ENCODE data around the gene CRYBB3.
"Not testable (repeated sequence)": the region's sequence is repeated elsewhere in the genome, so short reads cannot be mapped to it uniquely, and the experiment has no call there.

CRYBB3 gene

DNA sequence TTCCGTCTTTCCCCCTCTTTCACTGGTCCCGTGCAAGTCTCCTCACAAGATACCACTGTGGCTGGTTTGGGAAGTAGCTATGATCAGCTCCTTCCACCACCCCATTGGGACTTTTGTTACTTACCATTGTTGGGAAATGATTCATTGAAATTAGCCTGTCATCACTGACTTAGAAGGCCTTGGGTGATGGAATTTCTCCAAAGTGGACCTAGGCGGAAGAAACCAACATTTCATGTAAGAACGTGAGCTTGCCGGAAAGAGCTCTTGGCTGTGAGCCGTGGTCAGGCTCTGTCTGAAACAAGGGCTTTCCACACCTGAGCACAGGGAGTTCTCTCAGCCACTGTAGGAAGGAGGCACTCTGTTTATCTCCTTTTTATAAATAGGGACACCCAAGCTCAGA is 23.5 kb upstream of the CRYBB3 start:
- no peak for DNase-seq

DNA sequence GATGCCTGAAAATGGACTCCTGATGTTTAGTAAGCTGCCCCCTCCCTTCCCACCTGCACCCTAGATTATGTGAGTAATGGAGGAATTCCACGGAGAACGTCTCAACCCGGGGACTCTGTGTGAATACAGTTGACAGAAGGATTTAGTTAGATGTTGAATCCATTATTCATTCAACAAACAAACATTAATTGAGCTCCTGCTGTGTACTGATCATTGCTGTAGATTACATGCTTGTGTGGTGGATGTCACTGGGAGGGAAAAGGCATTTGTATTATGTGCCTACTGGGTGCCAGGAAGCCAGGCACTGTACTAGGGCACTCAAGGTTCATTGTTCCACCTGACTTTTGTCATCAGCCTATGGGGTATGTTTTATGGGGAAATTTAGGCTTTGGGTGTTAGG is 22.9 kb upstream of the CRYBB3 start:
- DNase-seq: no peak

DNA sequence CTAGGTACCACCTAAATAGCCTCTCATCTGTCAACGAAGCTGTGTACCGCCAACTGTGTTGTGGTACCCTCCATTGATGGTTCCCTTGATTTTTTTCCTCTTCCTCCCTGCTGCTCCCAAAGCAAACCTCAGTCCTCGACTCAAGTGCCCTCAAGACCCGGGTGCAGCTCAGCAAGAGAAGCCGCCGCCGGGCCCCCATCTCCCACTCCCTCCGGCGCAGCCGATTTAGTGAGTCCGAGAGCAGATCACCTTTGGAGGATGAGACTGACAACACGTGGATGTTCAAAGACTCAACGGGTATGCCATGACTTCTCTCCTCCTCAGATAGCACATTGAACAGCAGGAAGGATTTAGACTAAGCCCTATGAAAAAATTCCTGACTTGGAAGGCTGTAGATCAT is 22.4 kb upstream of the CRYBB3 start:
- no peak for DNase-seq

DNA sequence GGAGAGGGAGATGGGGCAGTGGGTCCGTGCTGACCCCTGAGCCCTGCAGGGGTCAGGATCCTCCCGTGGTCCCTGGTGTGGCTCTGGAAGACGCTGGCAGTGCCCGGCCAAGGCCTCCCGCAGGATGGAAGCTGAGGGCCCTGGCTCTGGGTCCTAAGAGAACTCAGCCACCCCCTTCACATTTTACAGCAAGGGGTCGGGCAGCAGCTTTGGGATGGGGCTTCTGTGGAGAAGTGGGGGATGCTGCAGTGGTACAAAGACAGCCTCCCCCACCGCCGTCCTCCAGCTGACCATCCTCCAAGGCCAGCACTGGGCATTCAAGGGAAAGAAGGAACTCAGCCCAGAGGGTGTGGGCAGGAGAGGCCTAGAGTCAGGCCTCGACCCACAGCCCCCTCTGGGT is 21.8 kb upstream of the CRYBB3 start:
- no peak for DNase-seq

DNA sequence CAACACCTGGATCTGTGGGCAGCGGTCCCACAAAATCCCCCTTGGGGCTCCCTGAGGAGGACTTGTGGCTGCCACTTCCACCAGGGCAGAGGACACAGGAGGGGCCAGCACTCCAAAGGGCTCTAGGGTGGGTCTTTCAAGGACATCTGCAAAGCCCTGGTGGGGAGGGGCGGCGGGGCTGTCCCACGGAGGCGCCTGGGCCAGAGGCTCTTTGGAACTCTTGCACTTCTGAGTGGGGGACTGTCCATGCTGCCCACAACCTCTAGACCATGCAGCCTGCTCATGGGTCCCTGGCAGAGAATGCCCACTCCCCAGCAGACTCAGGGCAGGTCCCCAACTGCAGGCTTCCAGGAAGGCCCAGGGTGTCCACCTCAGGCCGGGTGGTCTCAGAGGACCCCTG is 21.3 kb upstream of the CRYBB3 start:
- peak in 1 of 2 donors; percentile 3 for DNase-seq

DNA sequence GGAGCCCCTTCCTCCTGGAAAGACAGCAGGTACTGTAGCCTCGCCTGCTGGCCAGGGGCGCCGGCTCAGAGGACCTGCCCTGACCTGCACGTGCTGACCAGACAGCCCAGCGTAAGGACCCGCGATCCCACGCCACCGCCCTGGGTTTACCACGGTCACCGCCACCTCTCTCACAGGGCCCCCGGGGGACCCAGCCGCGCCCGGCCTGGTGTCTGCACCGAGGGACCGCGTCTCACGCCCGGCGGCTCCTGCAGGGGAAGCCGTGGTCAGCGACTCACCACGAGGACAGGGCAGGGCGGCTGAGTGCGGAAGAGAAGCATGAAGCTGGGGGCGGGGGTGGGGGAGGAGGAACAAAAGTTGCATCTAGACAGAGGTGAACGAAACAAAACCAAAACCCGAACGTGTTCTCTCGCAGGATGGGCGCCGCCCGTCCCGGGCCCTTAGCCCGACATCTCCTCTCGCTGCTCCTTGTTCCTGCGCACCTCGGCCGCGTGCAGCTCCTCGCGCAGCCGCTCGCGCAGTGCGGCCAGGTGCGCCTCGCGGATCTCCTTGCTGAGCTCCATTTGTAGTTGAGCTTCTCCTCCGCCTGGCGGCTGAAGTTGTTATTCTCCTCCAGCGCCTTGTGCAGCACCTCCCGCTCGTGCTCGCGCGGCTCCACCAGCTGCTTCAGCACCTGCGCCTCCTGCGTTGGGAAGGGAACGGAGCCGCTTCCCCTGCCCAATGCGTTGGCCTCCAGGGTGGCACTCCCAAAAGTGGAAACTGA is 20.6 kb upstream of the CRYBB3 start:
- not testable (repeated sequence) for DNase-seq

DNA sequence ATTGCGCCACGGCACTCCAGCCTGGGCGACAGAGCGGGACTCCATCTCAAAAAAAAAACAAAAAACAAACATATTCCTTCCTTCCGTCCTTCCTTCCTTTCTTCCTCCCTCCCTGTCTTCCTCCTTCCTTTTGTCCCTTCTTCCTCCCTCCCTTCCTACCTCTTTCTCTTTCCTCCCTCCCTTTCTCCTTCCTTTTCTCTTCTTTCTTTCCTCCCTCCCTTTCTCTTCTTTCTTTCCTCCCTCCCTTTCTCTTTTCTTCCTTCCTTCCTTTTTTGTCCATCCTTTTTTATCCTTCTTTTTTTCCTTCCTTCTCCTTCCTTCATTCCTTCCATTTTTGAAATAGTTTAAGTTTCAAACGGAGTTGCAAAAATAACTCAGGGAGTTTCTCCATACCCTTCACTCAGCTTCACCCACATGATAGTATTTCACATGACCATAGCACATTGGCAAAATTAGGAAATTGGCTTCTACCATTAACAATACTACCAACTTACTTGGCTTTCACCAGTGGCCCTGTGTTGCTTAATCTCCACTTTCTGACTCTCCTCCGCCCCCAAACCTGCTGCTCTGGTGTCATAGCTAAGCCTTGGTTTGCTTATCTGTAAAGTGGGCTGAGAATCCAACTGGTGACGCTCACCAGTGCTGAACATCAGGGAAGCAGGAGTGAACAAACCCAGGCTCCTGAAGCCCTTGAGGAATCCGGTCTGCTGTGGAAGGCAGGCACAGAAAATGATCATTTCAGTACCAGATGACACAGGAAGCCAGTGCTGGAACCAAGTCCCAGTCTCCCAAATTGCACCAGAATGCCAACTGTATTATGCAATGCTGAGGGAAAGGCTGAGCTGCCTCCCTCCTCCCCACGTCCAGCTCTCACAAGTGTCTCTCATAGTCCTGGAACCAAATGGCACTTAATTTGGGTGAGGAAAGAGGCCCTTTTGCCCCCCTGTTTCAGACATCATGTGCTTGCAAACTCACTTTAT is 17.2 kb upstream of the CRYBB3 start:
- no peak for DNase-seq

DNA sequence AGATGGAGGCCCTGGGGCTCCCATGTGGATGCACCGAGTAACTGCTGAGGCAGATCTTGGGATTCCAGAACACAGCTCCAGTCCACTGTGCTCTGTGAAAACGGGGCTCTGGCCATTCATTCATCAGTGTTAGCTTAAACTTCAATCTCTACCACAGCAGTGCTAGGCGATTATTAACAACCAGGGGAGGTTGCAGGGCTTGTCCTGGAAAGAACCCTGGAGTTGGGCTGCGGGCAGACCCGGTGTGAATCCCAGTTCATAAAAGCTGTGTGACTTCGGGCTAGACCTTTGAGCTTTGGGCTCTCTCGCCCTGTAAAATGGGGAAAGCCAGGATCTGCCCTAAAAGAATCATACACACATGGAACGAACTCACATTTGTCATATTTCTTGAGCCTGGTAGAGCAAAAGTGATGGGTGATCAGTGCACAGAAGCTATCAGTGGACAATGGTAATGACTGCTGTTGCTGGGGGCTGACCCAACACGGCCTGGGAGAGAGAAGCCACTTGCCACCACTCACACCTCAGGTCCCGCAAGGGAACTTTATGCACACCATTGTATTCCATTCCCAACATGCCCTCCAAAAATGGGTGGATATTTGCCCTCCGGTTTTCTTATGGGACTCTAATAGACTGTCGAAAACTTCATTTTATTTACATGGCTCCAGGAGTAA is 15.6 kb upstream of the CRYBB3 start:
- no peak for DNase-seq

DNA sequence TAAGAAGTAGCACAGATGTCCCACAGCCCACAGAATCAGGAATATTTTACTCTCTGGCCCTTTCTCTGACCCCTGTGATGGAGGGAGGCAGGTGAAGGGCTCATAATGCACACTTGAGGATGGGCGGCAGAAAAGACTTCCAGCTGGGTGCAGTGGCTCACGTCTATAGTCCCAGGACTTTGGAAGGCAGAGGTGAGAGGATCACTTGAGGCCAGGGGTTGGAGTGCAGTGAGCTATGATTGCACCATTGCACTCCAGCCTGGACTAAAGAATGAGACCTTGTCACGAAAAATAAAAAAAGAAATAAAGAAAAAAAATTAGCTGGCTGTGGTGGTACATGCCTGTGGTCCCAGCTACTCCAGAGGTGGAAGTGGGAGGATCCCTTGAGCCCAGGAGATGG is 13.5 kb upstream of the CRYBB3 start:
- no peak for DNase-seq

DNA sequence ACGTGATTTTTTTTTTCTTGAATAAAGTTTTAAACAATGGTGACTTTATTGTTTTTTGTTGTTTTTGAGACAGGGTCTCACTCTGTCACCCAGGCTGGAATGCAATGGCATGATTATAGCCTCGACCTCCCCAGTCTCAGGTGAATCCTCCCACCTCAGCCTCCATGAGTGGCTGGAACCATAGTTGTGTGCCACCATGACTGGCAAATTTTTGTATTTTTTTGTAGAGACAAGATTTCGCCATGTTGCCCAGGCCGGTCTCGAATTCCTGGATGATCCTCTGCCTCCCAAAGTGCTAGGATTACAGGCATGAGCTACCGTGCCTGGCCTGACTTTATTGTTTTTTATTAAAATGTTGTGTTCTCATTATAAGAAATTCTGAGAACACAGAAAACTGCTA is 12.2 kb upstream of the CRYBB3 start:
- DNase-seq: no peak

DNA sequence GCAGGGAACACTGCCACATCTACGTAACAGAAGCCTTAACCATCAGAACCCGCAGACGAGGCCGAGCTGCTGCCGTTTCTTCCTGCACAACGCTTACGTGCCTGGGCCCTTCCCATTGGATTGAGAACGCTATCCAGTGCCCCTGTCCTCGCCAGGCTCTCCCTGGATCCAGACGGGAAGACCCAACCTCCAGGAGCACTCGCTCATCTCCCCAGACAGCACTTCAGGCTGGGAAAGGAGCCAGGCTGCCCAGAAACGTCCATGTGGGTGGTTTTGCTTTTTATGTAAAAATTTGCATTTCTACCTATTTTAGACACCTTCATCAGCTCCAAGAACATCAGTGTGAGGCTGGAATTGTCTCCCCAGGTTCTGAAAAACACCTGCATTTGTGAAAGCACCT is 7.3 kb upstream of the CRYBB3 start:
- DNase-seq: no peak

DNA sequence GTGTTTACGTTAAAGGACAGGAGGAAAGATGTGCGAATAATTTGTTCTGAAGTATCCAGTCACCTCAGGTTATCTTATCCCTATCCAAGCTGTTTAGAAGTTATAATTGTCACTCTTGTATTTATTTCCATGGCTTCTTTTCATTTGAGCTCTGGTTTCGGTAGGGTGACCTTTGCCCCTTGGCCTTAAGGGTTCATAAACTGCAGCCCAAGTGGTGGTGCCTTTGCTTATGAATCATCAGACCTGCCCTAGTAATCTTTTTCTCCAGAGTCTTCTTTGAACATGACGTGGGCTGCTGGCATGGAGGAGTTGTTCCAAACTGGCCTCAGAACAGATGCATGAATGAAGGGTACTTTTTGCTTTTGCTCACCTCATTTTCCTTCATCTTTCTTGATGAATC is 6.5 kb upstream of the CRYBB3 start:
- DNase-seq: no peak

DNA sequence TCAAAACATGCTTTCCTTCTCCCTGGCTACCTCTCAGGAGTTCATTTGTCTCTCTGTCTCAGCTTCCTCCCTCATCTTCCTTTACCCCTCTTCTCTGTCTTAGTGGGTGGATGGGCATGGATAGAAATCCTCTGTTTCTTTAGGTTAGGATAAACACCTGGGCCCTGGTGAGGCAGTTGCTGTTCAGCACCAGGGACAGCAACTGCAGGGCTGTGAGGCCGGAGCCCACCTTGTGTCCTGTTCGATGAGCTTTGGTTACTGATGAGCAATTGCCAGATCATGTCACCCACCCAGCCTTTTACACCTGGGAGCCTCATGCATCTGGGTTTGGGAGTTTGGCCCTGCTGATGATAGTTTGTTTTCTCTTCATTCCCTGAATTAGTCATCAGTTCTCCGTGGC is 6.1 kb upstream of the CRYBB3 start:
- DNase-seq: no peak

DNA sequence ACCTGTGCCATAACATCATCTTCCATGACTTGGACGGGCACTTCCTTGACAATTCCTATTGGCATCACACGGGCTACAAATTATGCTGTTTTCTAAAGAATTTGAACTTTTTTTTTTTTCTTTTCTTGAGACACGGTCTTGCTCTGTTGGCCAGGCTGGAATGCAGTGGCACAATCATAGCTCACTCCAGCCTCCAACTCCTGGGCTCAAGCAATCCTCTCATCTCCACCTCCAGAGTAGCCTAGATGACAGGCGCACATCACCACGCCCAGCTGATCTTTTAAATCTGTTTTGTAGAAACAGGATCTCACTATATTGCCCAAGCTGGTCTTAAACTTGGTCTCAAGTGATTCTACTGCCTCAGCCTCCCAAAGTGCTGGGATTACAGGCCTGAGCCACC is 3.3 kb upstream of the CRYBB3 start:
- no peak for DNase-seq

DNA sequence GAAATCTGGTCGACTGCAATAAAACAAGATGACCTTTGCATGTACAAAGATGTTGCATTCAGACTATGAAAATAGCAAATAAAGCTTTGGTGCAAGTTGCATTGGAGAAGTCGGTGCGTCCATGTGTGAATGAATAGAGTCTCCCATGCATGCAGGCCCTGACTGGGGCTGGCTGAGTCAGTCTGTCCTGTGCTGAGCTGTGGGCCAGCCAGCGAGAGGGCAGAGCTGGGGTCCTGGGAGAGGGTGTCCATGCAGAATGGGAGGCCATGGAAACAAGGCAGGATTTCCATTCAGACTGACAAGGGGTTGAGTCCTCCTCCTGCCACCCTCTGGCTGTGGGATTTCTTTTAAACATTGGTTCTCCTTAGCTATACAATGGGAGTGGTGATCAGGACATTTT is 2.3 kb upstream of the CRYBB3 start:
- no peak for DNase-seq

DNA sequence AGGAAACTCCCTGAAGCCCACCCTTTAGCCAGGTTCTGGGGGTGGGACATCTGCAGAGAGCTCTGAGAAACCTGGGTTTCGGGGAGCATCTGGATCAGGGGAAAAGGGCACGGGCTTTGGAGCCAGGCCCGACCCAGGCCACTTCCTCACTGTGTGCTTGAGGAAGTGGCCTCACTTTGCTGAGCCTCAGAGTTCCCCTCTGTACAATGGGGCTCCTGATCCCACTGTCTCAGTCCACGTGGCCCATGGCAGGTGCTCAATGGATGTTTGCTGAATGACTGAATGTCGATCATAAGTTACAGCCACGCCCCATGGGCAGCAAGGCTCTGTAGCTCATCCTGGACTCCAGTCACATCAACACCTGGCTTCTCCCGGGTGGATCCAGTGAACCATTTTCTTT is 1.3 kb downstream of the CRYBB3 start:
- no peak for DNase-seq

DNA sequence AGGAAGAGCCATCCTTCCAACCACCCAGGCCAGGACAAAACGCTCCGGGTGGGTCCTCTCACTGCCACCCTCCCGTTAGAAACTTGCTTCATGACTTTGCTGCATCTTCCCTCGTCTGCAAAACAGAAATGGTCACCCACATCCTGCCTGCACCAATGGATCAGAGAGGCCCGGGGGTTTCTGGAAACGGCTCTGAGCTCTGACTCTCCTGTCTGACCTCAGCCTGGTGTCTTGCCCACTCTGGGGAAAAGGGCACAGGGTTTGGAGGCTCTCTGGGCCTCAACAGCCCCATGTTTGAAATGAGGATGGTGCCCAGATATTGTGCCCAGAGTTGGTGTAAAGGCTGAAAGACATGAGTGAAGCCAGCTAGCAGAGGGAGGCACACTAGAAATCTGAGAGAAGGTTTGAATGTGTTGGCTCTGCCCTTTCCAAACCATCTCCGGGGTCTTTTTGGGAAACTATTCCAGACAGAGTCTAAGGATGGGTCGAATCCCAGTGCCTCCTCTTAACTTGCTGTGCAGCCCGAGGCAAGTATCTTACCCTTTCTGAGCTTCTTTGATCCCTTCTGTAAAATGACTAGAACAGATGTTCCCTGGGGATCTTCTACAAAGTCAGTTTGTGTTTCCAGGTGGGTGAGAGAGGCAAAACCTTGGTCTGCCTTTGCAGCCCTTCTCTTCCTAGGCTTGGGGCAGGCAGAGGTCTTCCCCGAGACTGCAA is 2.1 kb downstream of the CRYBB3 start:
- no peak for DNase-seq

DNA sequence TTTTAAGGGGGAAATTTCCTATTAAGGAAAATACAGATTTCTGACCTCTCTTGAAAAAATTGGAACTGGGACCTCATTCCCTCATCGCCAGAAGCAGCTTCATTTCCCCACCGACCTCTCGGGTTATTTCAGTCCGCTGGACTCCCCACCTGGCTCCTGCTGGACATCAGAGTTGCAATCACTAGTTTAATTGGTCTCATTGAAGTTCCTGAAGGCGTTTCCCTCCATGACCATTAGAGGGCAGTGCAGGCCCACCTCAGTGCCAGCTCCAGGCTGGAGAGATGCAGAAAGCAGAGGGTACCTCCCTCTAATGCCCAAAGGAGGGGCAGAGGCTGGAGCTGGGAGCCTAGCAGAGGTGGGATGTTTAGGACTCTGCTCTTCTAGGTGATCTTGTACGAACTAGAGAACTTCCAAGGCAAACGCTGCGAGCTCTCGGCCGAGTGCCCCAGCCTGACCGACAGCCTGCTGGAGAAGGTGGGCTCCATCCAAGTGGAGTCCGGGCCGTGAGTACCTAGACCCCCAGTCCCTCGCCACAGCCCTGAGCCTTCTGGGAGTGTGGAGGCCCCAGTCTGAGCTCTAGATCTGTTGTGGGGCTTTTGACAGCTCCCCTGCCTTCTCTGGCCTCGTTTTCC is 2.7 kb downstream of the CRYBB3 start:
- DNase-seq: peak; percentile 10 to 48

DNA sequence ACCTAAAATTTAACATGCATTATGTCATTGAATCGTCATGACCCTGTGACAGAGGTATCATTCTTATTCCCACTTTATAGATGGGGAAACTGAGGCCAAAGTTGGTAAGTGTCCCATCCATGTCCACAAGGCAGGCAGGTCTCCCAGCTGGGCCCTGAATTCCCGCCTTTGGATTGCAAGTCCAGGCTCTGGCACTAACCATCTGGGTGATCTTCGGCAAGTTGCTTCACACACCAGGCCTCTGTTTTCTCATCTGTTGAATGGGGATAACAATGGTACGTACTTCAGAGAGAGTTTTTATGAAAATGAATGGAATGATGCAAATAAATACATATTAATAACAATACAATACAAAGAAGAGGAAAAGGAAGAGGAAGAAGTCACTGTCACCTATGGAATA is 3.4 kb downstream of the CRYBB3 start:
- DNase-seq: no peak

DNA sequence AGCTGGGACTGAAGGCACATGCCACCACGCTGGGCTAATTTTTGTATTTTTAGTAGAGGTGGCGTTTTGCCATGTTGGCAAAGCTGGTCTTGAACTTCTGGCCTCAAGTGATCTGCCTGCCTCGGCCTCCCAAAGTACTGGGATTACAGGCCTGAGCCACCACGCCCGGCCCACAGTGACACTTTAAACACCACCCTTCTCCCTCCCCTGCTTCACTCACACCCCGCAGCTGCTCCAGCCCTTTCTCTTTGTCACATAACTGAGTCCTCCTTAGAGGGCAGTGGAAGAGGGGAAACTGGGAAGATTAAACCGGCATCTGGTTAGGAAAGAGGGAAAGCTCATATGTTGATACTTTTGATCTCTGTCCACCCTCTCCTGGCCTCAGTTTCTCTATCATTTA is 4.9 kb downstream of the CRYBB3 start:
- not testable (repeated sequence) for DNase-seq

DNA sequence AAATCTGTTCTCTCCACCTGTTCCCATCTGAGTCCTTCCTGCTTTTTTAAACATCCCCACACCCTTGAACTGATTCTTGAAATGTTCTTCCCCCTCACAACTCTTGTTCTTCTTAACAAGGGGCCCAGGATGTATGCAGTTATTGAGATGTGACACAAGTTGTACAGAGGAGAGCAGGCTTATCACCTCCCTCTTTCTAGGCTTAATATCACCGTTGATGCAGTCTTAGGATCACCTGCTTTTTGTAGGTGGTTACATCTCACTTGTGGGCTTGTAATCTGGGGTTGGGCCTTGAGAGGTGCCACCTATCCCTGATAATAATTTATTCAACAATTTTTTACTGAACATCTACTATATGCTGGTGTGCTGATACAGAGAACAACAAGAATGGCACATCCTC is 6.2 kb downstream of the CRYBB3 start:
- DNase-seq: no peak

DNA sequence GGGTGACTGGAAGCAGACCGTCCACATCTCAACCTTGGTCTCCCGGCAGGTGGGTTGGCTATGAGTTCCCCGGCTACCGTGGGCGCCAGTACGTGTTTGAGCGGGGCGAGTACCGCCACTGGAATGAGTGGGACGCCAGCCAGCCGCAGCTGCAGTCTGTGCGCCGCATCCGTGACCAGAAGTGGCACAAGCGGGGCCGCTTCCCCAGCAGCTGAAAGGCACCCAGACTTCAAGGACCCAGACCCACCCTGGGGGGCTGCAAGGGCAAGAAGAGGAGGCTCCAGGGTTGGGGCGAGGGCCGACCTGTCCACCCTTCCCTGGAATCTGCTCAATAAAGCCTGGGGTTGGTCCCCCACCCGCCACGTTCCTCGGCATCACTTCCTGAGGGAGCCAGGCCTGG is 7.3 kb downstream of the CRYBB3 start:
- DNase-seq: no peak

Measured in activated CD4-positive, alpha-beta T cell treated with anti-CD3 and anti-CD28 coated beads for 4 hours (primary cell).